NCI-H128 (cell line): ENCODE data around the gene CALD1.
A peak's percentile ranks its signal among the peaks of the same experiment; 100 is the strongest.

ENCODE experiments used
- DNase-seq: peaks from one replicate; lab custom pipeline; 2025; ENCODE audit not compliant: unreplicated experiment; lab: John Stamatoyannopoulos, UW

Gene CALD1

DNA sequence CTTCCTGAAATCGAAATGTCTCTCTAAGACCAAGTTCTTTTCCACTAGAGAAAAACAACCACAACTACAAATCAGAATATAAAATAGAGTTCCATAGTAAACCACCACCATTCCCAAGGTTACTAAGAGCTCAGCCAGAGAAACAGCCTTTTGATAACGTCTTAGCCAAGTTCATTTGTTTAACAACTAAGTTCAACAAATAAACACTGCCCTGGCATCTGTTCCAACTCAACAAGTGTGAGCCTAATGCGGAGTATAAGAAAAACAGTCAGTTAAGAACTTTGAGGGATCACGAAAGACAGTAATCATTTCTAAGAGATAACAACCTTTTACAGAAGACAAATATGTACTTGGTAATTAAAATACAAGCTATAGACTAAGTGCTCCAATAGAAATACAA lies 77.3 kb downstream of the CALD1 start:
- no peak for DNase-seq

DNA sequence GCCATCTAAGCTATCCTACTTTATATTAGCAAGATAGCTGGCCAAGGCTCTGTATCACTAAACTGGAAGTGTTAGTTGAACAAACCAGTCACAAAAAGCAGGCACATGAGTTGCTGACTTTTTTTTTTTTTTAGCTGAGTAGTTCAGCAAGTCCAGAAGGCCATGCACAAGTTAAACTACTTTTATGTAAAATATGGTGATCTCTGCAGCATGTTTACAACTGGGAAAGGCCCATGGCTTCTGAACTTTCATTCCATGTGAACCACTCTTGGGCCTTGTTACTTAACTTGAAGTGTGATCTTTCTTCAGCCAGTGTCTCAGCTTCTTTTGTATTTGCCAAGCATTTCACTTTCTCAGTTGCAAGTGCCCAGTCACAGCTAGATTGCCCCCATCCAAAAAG lies 78.5 kb downstream of the CALD1 start:
- no peak for DNase-seq

DNA sequence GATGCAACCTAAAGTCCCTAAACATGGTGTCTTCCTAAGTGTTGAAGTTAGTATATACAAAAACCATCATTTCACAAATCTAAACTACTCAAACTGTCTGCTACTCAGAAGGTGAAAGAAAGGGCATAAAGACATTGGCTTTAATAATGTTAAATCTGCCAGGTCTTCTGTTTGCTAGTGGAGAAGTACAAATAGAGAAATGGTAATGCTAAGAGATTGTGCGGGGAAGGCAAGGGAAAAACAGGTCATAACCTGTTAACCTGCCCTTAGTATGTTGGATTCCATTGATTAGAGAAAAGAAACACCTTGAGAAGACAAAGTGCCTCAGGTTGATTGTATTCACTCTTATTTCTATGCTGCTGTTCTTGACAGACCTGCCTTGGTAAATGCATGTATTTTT lies 80.3 kb downstream of the CALD1 start:
- no peak for DNase-seq

DNA sequence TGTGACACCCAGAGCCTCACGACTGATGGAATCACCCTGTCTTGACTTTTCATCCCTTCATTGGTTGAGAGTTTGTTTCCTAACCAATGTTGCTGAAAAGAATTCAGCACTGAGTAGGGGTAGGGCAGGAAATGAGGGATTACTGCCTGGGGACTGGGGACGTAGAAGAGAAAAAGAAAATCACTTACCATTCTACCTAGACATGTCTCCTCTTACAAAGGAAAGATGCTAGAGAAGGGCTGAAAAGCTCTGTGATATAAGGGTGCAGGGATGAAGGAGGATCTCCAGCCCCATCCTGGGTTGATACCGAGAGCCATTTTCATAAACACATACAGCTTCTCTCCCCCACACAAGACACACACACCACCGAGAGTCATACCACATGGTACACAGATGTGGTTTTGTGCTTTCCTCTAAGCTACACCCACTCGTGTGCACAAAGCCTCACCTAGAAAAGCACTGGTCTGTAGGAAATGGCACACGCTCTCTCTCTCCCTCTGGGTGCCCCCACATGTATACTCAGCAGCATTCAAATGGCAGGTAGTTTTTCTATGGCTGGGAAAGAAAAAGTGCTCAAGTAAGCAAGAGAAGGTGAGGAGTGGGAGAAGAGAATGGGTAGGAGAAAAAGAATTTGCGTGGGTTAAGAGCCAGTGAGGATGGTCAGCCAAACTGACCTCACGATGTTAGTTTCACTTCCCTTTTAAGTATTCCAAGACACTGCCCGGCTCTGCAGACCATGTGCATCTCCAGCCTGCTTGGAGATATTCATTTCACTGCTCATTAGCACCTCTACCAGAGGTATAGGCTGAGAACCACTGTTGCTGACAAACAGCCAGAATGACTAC lies 85.8 kb downstream of the CALD1 start:
- no peak for DNase-seq

DNA sequence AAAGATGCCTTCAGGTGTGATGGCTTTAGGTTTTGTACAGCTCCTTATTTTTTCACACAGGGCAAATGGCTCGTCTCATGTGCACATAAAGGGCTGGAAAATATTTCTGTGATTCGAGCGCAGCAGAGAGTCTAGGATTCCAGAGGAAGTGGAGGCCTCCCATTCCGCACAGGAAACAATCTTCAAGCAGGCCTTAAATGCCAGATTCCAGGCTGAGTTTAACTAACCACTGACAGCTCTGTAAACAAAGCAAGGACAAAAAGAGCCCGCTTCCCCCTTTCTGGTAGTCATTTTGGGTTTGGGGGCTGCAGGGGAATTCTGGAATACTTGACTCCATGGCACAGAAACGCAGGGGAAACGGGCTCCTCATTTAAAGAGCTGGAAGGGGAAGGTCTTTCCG lies 87.2 kb downstream of the CALD1 start:
- DNase-seq: no peak

DNA sequence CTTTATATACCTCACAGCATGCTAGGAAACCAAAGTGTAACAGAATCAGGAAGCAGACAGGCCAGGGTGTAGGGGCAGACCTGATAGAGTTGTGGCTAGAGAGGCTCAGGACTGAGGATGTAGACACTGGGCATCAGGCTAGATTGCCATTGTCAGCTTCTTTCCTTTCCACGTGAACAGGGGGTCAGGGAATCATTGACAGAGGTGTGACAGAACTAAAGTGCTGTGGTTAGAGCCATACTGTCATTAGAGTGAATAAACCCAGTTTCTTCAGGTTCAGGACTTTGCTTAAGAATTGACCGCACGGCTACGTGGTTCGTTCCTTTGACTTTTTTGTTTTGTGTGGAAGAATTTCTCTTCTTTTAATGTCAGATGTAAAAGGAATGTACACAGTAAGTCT lies 90.7 kb downstream of the CALD1 start:
- no peak for DNase-seq

DNA sequence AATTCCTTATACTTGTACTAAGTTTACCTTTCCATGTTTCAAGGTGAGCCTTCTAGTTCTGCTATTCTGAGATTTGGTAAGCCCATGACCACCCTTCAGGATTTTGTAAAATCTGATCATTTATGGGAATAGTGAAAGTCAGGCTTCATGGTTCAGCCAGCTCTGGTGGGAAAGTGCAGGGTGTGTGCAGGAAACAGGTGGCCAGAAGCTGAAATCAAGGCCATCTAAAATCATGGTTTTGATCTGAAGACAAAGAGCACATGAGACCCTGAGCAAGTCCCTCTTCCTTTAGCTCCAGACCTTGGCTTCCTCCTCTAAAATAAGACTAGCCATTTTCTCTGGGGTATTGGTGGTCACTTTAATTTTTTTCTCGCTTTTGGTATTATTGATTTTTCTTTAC lies 91.3 kb downstream of the CALD1 start:
- DNase-seq: no peak

DNA sequence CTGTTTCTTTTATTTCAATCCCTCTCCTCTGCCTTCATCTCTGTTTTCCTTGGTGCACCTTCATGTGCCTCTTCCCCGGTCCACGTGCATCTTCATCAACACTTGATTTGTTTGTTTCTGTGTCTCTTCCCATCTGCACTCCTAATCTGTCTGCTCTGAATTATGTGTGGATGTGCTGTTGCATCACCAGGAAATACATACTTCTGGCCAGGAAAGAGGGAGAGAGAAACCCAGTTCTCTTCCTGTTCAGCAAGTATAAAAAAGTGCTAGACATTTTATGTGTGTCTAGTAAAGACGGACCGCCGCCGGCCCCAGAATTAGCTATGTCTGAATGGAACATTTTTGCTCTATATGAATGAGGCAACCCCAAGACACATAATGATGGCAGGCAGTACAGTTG lies 93.8 kb downstream of the CALD1 start:
- DNase-seq: no peak

DNA sequence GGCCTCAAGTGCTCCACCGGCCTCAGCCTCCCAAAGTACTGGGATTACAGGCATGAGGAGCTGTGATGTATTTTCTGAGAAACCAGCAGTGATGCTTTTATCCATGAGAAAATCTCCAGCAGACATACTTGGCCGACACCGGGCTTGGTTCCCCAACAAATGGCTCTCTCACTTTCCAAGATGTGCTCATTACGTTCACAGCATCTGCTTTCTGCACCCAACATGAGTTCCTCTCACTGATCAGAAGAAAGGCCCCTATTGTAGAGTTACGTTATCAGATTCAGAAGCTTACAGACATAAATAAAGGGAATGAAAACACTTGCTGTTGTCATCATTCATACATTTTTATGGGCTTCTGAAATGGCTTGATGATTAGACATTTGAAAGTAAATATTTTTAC lies 95.0 kb downstream of the CALD1 start:
- DNase-seq: no peak

DNA sequence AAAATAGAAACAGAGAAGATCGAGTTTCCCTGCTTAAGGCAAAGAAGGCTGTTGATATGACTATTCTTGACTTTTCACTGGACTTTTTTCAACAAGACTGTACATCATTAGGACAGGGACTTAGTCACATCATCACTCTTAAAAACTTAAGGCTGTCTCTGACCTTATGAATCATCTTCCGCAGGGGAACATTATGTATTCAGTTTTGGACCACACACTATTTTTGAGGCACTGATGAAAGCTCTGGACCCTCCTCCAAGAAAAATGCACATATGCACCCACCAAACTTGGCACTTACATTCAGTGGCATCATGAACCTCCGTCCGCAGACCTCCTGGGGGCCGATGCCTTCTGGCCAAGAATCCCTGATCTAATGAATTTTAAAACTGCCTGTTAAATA lies 96.4 kb downstream of the CALD1 start:
- no peak for DNase-seq

DNA sequence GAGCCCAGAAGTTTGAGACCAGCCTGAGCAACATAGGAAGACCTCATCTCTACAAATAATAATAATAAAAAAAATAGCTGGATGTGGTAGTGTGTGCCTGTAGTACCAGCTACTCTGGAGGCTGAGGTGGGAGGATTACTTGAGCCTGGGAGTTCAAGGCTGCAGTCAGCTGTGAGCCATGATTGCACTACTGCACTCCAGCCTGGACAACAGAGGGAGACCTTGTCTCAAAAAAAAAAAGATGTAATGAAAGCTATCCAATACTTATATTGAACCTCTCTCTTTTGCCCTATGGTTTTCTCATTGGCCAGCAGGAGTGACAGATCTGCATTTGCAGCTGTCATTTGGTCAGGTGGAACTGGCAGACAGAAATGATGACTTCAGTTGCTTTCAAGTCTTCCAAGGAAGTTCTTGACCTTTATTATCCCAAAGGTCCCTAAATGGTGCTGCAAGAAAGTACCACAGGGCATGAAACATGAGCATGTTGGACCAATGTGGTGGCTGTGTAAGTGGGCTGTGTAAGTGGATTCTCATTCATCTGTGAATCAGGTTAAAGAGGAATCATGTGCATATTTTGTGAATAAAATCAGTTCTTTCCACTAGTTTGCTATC lies 99.4 kb downstream of the CALD1 start:
- no peak for DNase-seq

DNA sequence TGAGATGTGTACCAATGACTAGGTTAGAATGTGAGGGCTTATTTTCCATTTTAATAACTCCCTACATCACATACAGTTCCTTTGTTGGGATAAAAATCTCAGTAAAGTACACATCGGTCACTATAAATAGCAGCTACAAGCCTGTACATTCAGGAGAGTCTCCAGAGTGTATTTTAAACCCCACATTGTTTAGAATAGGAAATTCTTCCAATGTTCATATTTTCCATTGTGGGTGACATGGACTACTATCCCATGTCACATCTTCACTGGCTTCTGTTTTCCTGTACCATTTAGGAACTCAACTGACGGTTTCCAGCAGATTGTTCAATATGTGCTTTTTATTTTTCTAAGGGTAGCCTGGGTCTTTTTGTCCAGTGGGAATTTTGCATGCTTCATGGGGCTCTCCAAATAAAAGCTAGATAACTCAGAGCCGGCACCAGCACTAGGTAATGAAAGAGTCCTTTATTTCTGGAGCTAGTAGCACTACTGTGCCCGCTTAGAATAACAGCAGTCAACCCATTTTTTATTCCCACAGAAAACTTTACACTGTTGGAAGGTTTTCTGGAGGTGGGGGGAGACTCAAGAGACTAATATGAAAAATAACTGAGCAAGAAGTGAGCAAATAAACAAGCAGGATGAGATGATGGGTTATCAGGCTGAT lies 100.5 kb downstream of the CALD1 start:
- no peak for DNase-seq

DNA sequence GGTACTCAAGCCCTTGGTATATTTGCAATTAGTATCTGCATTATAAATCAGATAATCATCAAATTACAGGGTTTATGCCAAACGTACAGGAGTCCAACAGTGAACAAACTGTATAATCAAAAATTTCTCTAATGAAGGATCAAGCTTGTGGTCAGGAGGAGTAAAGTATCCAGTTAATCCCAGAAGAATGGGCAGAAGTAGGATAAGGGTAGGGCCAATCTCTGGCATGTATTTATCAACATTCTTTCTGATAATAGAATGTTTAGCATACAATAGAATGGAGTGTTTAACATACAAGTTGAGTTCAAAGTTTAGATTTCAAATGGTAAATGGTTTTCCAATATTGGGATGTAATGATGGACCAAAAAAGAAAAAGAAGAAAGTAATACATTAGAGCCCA lies 103.0 kb downstream of the CALD1 start:
- DNase-seq: no peak

DNA sequence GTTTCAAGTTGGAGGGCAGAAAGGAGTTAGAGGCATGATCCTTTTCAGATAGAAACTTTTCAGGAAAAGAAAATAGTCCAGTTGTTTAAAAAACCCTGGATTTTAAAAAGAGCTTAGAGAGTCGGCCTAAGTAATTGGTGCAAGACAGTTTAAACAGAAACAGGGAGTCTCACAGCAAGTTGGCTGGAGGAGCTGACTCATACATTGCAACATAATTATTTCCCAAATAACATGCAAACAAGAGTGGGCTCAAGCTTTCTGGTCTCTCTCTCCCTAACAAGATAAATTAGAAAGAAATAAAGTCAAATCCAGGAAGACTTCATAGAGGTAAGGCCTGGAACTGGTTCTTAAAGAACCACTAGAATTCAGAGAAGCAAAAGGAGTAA lies 106.5 kb downstream of the CALD1 start:
- DNase-seq: no peak

DNA sequence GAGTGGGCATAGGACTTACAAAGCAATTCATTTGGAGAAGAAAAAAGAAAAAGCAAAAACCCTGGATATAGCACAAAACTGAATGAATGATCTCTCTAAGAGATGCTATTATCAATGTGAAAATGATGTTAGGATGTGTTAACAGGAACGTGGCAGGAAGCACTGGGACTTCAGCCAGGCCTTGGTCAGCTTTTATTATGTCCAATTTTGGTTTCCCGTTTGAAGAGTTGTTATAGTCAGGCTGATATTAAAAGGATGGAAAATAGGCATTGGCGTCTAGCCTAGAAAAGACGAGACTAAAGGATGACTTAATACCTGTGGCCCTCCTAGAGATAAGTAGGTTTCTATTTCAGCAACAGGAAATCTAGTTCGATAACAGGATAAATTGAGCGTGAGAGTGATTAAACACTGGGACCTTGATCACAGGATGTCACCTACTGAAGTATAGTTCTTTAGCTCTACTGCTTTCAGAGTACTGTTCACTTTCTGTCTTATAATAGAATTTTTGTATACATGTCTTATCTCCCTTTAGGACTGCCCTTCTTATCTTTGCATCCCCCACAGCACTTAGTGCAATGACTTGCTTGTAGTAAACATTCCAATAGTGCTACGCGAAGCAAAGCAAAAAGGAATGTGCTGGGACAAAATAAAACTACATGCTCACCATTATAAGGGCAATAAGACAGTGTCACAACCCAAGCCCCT lies 107.1 kb downstream of the CALD1 start:
- no peak for DNase-seq

DNA sequence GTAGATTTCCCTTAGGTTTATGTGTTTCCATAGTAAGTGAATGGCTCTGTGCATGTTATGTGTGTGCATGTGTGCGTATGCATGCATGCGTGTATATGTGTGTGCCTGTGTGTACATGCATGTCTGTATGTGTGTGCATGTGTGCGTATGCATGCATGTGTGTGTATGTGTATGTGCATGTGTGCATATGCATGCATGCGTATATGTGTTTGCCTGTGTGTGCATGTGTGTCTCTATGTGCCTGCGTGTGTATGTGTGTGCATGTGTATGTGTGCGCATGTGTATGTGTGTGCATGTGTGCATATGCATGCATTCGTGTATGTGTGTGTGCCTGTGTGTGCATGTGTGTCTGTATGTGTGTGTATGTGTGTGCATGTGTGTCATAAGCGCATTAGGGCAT lies 108.1 kb downstream of the CALD1 start:
- no peak for DNase-seq

DNA sequence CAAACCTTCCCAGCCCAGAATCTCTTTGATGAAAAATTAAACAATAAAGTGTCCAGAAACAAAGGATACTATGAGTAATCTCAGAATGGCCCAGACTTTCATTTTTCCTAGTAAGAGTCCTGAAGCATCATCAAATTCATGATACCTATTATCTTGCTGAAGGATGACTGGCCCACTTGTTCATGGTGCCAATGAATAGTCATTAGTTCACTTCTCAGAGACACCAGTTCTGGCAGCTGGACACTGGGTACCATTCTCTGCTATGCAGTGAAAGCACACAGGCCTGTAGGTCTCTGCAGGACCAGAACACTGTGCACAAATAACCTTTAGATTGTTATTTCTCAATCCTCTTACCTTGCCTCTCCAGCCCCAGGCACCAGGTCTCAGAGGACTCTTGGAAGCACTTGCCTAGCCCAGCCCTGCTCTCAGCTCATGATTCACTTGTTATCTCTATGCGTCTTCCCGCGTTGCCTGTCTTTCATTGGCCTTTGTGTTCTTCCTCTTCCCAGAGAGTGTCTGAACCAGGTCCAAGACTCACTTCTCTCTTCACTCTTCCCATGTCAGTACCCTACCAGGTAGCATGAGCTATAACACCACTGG lies 108.8 kb downstream of the CALD1 start:
- no peak for DNase-seq

DNA sequence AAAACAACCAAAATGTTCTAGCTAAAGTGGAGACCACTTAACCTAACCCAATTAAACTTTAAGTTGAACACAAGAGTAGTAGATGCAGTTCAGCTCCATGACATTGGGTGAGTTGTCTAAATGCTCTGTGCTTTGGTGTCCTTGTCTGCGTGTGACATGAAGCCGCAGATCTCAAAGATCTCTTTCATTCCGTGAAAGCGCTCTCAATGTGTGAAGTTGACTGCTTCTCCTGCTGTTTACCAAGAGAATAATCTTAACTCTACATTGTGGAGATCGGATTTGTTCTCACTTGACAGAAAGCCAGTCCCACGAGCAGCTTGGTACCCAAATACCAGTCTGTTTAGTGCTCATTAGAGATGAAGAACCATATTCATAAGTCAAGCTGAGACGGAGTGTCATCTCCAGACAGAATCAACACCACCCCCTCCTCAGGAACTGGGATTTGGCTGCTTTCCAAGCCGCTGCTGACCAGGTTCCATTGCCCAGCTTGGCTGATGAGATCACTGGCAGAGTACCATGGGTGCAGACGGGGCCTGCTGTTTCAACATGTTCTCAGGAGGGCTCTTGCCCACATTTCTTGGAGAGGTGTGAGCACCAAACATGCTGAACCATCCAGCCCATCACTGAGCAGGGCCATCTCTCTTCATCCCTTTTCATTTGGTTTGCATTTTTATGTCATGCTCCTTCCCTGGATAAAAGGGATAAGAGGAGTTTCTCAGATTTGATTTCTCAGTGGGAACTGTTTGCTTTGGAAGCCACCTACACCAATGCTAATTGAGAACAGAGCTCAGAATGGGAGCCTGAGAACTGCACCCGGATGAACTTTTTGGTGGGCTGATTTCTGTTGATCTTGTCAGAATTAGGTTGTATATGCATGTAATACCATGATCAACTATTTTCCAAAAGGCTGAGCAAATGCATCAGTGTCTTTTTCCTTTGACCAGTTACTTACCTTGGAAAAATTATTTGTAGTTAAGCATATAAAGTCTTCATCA lies 111.1 kb downstream of the CALD1 start:
- no peak for DNase-seq

DNA sequence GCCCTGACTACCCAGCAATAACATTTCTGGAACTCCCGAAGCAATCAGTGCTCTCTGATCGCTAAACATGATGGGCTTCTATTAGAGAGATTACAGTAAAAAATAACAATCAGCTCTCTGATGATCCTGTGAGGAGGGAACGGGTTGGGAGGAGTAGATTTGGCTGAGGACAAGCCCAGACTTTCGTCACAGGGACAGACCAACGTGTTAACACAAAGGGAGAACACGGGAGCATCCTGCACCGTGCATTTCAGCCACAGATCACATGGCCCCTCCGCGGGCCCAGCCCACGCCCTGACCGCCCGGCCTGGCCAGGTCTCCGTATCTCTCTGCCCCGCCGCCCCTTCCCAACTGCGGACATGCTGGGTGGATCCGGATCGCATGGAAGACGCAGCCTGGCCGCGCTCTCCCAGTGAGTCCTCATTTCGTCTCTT lies 111.8 kb downstream of the CALD1 start:
- peak; percentile 35 for DNase-seq
